Stimulated activated CD4-positive, alpha-beta T cell treated with anti-CD3 and anti-CD28 coated beads, TNF-alpha, amount 100 ng/mL, for 4 hours (primary cell): ENCODE measurements around the gene COLEC12.

Experiments used
- DNase-seq, 3 experiments: peaks; one replicate each; pipeline ENCODE4 v3.0.0-alpha.2; 2020; ENCODE audit warnings: low read depth in 3 of 3

Gene COLEC12

GRCh38 chr18:475202-476031 is 25.1 kb downstream of the COLEC12 start:
- no peak for DNase-seq

- no peak for DNase-seq
Observed at GRCh38 chr18:474416-474815, 26.1 kb downstream of the COLEC12 start.

- DNase-seq: no peak
Observed at GRCh38 chr18:473802-474201, 26.7 kb downstream of the COLEC12 start.

- DNase-seq: no peak
Observed at GRCh38 chr18:471716-472115, 28.8 kb downstream of the COLEC12 start.

GRCh38 chr18:470661-471501 is 29.6 kb downstream of the COLEC12 start:
- DNase-seq: no peak

GRCh38 chr18:468955-469790 is 31.3 kb downstream of the COLEC12 start:
- DNase-seq: no peak

- no peak for DNase-seq
Observed at GRCh38 chr18:463827-464541, 36.5 kb downstream of the COLEC12 start.

GRCh38 chr18:463403-463802 is 37.1 kb downstream of the COLEC12 start:
- DNase-seq: no peak

- DNase-seq: no peak
Observed at GRCh38 chr18:461762-462161, 38.7 kb downstream of the COLEC12 start.

- no peak for DNase-seq
Observed at GRCh38 chr18:460791-461190, 39.7 kb downstream of the COLEC12 start.

- no peak for DNase-seq
Observed at GRCh38 chr18:459814-460593, 40.5 kb downstream of the COLEC12 start.

GRCh38 chr18:457521-458412 is 42.7 kb downstream of the COLEC12 start:
- no peak for DNase-seq

- DNase-seq: no peak
Observed at GRCh38 chr18:457140-457519, 43.4 kb downstream of the COLEC12 start.

GRCh38 chr18:456361-457139 is 44.0 kb downstream of the COLEC12 start:
- DNase-seq: no peak

GRCh38 chr18:453400-453799 is 47.1 kb downstream of the COLEC12 start:
- no peak for DNase-seq

- no peak for DNase-seq
Observed at GRCh38 chr18:452816-453215, 47.7 kb downstream of the COLEC12 start.

- DNase-seq: no peak
Observed at GRCh38 chr18:449374-449773, 51.1 kb downstream of the COLEC12 start.

GRCh38 chr18:448116-448790 is 52.2 kb downstream of the COLEC12 start:
- no peak for DNase-seq
